Amniotic stem cell (primary cell): ENCODE results near the gene NAT9.

Experiments used
- DNase-seq: peaks from one replicate; lab custom pipeline; 2025; lab: John Stamatoyannopoulos, UW

The NAT9 gene

DNA sequence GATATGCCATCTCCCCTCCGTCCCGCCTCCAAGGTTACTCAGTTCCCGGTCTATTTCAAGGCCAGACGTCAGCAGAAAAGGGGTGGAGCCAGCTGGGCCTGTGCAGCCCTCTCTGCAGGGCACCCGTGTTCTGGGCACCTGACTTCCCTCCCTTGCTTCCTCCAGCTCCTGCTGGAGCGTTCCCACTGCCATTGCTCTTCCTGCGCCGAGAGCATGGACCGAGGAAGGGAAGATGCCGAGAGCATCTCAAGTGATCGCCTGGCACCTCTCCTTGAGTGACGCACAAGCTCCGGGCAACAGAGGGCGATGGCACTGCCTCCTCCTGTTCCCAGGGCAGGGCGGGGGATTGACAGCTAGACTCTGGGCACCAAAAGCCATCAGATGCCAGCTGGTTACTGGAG, 29.4 kb upstream of the NAT9 start:
- no peak for DNase-seq

GRCh38 chr17:74804683-74805082, 28.5 kb upstream of the NAT9 start:
- no peak for DNase-seq

- DNase-seq, result no peak
These were observed 27.8 kb upstream of the NAT9 start for GRCh38 chr17:74803971-74804370.

- DNase-seq, result no peak
These were observed 27.3 kb upstream of the NAT9 start for GRCh38 chr17:74803388-74803930.

GRCh38 chr17:74801896-74802295, 25.8 kb upstream of the NAT9 start:
- no peak for DNase-seq

DNA sequence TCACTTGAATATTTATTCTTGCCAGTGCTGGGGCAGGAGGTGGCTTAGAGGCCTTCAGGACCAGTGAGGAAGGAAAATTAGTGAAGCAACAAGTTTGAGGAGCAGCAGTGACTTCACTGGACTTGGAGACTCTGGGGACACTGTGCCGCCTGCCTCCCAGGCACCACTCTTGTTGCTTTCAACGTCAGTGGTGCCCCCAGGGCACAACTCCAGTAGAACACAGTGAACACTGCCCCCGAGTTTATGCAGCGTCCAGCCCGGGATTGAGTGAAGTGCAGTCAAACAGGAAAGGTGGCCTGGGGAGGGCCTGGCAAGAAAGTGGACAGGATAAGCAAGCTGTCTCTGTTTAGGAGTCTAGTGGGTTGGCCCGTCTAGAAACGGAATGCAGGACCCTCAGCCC, 24.4 kb upstream of the NAT9 start:
- no peak for DNase-seq

DNA sequence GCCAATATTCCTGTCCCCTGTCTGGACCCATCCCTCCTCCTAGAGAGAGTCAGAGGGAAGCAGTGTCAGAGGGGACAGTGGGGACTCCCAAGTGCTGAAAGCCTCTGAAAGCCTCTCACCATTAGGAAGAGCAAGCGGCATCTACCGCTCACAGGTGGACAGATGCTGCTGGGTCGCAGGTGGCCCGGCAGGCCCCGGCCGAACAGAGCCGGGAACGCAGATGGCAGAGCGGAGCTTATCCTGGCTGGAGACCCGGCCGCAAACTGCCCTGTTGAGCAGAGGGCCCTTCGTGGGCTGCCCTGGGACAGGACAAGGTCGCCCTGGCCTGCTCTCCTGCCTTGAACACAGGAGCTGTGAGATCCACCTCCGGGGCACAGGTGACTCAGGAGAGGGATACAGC, 23.0 kb upstream of the NAT9 start:
- no peak for DNase-seq

DNA sequence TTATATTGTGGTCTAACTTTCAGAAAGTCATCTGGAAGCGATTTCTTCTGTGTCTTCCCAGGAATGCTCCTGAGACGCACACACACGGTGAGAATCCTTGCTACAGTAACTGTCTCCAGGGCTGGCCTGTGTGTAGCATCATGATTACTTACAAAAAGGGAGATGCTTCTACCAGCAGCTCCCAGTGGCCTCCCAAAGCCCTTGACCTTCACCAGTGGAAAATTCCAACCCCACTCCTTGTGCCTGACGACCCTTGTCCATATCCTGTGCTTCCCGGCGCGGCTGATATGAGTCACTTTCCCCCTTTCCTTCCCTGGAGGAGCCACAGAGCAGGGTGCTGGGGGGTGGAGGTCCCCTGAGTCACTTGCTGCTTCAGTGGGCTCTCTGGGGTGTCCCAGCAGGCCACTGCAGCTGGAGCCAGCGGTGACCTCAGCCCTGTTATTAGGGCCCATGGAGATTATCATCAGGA, 22.1 kb upstream of the NAT9 start:
- peak; percentile 29 for DNase-seq

DNA sequence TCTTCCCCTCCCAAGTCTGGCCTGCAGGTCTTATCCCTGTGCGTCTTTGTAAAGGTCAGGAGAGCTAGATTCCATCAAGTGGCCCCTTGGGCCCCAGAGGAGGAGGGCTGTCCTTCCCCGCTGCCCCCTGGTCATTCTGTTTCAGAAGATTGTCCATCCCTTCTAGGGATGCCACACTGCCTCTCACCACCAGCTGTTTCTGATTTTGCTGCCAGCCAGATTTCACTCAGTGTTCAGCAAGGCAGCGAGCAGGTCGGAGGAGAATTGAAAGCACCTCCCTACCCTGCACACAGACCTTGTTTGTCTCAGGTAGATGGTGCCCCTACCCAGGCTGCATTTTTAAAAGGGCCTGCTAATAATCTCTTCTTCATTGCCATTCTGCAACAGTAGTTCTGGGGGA, 21.7 kb upstream of the NAT9 start:
- DNase-seq, result no peak

GRCh38 chr17:74796866-74797265, 20.7 kb upstream of the NAT9 start:
- no peak for DNase-seq

- no peak for DNase-seq
These were observed 20.1 kb upstream of the NAT9 start for GRCh38 chr17:74796211-74796610.

DNA sequence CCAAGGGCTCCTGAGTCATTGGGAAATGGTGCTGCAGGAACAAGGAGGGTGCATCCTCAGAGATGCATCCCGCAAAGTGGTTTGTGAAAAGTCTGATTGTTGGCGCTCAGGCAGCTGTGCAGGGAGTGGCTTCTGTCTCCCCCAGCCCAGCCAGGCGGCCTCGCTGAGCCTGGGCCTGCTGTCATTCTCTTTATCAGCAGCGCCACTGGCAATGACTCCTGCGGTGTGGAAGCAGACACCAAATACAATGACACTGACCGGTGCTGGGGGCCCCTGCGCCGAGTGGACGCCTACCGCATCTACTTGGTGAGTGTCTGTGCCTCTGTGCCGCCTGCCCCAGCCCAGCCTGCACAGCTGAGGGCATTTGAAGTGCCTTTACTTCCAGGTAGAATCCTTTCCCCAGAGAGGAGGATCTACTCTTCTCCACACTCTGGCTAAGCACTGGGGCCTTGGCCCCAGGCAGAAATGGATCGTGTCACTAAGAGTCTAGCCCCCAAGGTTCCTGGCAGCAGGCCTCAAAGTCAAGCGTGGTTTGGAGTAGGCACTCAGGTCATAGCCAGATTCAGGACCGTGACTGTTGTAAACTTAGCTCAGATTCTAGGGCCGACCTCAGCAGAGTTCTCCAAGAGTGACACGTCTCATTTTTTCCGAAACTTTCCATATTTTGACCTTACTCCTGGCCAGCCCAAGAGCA, 19.3 kb upstream of the NAT9 start:
- no peak for DNase-seq

DNA sequence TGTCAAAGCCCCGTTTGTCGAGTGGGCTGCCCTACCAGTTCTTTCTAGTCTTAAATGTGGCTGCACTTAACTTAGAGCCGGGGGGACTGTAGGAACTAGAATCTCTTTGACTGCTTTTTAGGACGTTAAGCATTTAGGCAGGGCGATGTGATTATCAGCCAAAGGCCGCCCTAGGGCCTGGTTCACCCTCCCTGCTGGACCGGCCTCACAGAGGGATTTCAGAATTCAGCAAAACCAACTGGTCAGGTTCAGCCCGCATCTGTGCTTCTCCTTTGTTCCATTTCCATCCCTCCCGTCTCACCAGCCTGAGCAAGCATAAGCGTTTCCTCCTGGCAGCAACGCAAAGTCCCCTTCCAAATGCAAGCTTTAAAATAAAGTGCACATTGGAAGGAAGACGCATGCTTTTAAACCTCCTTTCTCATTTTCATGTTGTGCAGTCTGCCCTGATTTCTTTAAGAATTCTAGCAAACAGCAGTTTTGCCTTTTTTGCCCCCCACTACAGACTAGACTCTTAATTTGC, 16.5 kb upstream of the NAT9 start:
- DNase-seq, result no peak

DNA sequence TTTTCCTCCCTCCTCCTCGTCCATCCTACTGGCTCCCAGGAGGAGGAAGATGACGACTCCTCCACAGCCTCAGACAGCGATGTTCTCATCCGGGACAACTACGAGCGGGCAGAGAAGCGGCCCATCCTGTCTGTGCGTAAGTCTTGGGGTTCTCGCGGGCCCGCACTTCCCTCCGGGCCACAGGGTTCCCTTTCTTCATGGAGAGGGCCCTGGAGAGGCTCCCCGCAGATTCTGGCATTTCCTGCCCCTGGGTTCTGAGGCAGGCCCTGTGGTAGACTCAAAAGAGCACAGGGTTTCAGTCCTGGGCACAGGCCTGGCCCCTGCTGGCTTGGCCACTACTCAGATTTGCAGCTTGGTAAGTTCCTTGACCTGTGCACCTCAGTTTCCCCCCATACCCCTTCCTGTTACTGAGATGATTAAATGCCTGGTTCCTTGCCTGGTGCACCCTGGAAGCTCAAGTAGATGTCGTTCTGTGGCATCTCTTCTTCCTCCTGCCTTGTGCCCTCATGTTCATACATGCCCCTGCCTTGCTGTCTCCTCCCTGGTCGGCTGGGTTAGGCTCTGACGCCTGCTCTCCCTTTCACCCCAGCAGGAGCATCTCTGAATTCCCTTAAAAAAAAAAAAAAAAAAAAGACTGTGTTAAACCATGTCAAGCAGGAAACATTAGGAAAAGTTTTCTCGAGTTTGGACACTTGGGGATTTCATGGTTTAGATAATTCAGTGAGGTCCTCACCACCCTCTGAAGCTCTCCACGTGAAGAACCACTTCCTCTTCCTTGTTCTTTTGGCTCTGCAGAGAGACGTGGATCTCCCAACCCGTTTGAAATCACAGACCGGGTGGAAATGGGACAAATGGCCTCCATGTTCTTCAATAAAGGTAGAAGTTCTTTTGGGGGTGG, 14.3 kb upstream of the NAT9 start:
- DNase-seq, result no peak

DNA sequence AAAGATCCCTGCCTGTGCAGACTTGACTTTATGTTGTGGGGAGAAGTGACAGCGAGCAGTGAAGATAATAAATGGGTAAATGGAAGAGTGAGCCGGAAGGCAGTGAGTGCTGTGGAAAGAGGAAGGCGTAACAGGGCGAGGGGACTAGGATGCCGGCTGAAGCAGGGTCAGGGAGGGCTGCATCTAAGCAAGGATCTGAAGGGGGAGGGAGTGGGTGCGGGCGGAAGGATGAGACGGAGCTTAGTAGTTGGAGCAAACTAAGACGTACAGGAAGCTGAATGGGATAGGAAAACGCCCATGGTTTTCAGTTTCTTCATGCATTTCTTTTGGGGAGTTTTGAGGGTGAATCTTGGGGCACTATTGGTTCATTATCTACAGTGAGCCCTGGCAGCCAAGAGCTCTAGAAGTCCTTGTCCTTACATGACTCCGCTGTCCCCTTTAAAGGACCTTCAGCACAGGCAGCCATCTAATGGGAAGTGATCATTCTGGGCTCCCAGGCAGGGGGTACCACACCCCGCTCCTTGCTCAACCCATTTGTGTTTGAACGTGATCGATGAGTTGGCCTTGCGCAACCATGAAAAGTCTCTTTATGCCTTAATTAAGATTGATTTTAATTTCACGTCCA, 10.4 kb upstream of the NAT9 start:
- no peak for DNase-seq

GRCh38 chr17:74785981-74786360, 9.8 kb upstream of the NAT9 start:
- DNase-seq, result no peak

DNA sequence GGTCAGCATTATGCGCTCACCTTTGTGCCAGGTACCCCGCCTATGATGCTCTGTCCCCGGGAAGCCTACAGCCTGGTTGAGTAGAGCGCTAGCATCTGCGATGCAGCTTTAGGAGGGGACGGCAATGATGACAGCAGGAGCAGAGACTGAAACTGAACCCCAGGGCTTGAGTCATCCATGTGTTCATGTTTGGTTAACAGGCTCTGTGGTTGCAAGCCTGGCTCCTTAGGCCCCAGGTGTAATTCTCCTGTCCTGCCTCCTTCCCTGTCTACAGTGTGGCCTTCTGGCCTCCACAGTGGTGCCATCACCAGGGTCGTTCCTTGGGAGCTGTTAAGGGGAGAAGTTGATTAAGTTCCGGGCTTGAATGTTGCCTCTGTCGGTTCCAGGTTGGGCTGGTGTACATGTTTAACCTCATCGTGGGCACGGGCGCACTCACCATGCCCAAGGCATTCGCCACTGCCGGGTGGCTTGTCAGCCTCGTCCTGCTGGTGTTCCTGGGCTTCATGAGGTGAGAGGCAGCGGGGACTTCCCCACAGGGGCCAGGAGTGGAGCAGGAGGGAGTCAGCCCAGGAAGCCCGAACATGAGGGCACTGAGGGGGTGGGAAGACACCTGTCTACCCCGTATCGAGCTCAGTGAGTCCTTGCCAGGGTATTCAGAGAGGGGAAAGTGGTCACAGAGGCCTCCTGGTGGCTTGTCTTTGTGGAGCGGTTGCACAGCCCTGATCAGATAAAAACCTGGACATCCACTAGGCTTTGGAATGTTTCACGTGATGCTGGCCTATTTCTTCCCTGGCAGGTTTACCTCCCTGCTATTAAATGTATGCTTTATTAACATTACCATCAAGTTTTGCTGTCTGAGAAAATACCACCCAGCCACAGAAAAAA, 9.2 kb upstream of the NAT9 start:
- no peak for DNase-seq

GRCh38 chr17:74784125-74784810, 8.1 kb upstream of the NAT9 start:
- no peak for DNase-seq

DNA sequence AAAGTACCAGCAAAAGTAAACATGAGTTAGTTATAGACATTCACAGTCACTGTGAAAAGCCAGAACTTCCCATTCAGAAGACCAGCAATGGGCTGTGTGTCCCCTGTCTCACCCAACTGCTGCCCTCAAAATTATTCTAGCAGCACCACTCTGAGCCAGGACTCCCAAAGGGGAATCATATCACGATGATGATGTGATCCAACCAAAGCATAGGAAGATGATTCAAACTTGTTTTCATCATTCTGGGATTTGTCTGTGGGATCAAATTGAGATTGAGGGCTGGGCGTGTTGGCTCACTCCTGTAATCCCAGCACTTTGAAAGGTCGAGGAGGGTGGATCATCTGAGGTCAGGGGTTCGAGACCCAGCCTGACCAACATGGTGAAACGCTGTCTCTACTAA, 6.4 kb upstream of the NAT9 start:
- no peak for DNase-seq

GRCh38 chr17:74780443-74781238, 4.5 kb upstream of the NAT9 start:
- DNase-seq, result no peak
